Stimulated activated CD8-positive, alpha-beta memory T cell treated with anti-CD3 and anti-CD28 coated beads, Interleukin-15, amount 100 ng/mL, for 24 hours (primary cell): ENCODE measurements around the gene ACKR2.

Experiments used
- DNase-seq: peaks from one replicate; pipeline ENCODE4 v3.0.0-alpha.2; 2020; ENCODE audit warnings: low read depth

ACKR2 gene

GRCh38 chr3:42887084-42887483 is 77.8 kb downstream of the ACKR2 start:
- DNase-seq: no peak

GRCh38 chr3:42891042-42891441 is 81.8 kb downstream of the ACKR2 start:
- no peak for DNase-seq

GRCh38 chr3:42892169-42892568 is 82.9 kb downstream of the ACKR2 start:
- no peak for DNase-seq

GRCh38 chr3:42892807-42893206 is 83.6 kb downstream of the ACKR2 start:
- no peak for DNase-seq

GRCh38 chr3:42894698-42895579 is 85.7 kb downstream of the ACKR2 start:
- DNase-seq: no peak

GRCh38 chr3:42895580-42895868 is 86.3 kb downstream of the ACKR2 start:
- no peak for DNase-seq

GRCh38 chr3:42898896-42899675 is 89.8 kb downstream of the ACKR2 start:
- no peak for DNase-seq

- DNase-seq: no peak
Measured at GRCh38 chr3:42900226-42901072, 91.2 kb downstream of the ACKR2 start.

GRCh38 chr3:42901073-42901415 is 91.8 kb downstream of the ACKR2 start:
- no peak for DNase-seq

- no peak for DNase-seq
Measured at GRCh38 chr3:42902257-42902656, 93.0 kb downstream of the ACKR2 start.

GRCh38 chr3:42904076-42904475 is 94.8 kb downstream of the ACKR2 start:
- DNase-seq: no peak

GRCh38 chr3:42905740-42906069 is 96.5 kb downstream of the ACKR2 start:
- no peak for DNase-seq

- peak; percentile 6 for DNase-seq
Measured at GRCh38 chr3:42906070-42906847, 97.0 kb downstream of the ACKR2 start, which contains the start of gene ZNF662. ZNF662 (plus strand) TSS chr3:42906142; CDS start chr3:42908115, 1,973 bp downstream.

GRCh38 chr3:42906848-42907183 is 97.6 kb downstream of the ACKR2 start:
- no peak for DNase-seq

- DNase-seq: no peak
Measured at GRCh38 chr3:42908675-42909074, 99.4 kb downstream of the ACKR2 start.

- DNase-seq: no peak
Measured at GRCh38 chr3:42911551-42911950, 102.3 kb downstream of the ACKR2 start.

- DNase-seq: no peak
Measured at GRCh38 chr3:42914771-42915515, 105.7 kb downstream of the ACKR2 start.
